Progenitor cell of endocrine pancreas (in vitro differentiated cells): ENCODE data around the gene CLDN14. TPM values are rescaled to one million over a fixed set of nuclear protein-coding genes. Genes with fewer than 3 reads are reported as not detected.
"Not testable (repeated sequence)": the region's sequence is repeated elsewhere in the genome, so short reads cannot be mapped to it uniquely, and the experiment has no call there.

Experiments
- DNase-seq: peaks from one replicate; pipeline ENCODE4 v3.0.0; 2021; ENCODE audit warnings: low spot score; ENCODE audit not compliant: unreplicated experiment
- H3K27ac Mint-ChIP-seq: 2 replicates; pipeline ENCODE4 v1.8.0; 2021; ENCODE audit warnings: mild to moderate bottlenecking, moderate library complexity, mixed read lengths
- H3K27me3 Mint-ChIP-seq: 2 replicates; pipeline ENCODE4 v1.8.0; 2021; ENCODE audit warnings: mixed read lengths
- H3K36me3 Mint-ChIP-seq: 2 replicates; pipeline ENCODE4 v1.8.0; 2022; ENCODE audit warnings: mixed read lengths; ENCODE audit not compliant: insufficient read depth
- H3K4me1 Mint-ChIP-seq: 2 replicates; pipeline ENCODE4 v1.8.0; 2021; ENCODE audit warnings: low read depth, mixed read lengths
- H3K4me3 Mint-ChIP-seq: 2 replicates; pipeline ENCODE4 v1.8.0; 2021; ENCODE audit warnings: low read depth, mild to moderate bottlenecking, moderate library complexity, mixed read lengths
- H3K9me3 Mint-ChIP-seq: 2 replicates; pipeline ENCODE4 v1.8.0; 2021; ENCODE audit warnings: low read depth, mixed read lengths
- total RNA-seq: library from RNA; stranded (reverse); gene quantifications from 2 replicates; pipeline ENCODE4 v1.2.1, GENCODE V29; 2021
- TF ChIP-seq, protein P1 (sequence below): fragments of 200-600 bp; sonication (generic); IDR thresholded peaks from one replicate; pipeline ENCODE4 v1.5.0; 2021; ENCODE audit warnings: antibody characterized with exemption, mild to moderate bottlenecking; ENCODE audit not compliant: unreplicated experiment

The CLDN14 gene
- total RNA-seq, 1 donor from 2014 or later, result not detected

DNA sequence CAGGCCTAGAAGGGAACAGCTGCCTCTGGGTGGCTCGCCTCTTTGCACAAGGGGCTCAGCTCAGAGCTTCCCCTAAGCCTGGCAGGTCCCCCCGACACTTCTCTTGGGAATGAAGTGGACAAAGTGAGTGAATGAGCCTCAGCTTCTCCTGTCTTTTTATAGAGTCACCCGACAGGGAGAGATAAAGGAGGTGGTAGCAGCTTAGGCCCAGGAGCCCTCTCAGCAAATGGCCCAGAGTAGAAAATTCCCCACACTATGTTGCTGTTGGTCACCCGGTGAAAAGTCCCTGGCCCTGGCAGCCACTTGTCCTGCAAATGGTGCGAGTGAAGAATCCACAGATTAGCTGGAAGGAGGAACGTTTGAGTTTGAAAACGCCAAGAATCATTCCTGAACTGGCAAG lies 2.4 kb downstream of the CLDN14 start:
- Mint-ChIP-seq H3K4me1 (peaks cover 44% of the 10 kb centered on the region), H3K27me3 (peaks cover 6% of the 10 kb centered on the region), H3K36me3 (no peaks in the 10 kb centered on the region), H3K9me3 (no peaks in the 10 kb centered on the region), H3K27ac (no peak overlapping the region), H3K4me3 (no peak overlapping the region)
- DNase-seq, result no peak
- TF ChIP-seq, protein P1, sequence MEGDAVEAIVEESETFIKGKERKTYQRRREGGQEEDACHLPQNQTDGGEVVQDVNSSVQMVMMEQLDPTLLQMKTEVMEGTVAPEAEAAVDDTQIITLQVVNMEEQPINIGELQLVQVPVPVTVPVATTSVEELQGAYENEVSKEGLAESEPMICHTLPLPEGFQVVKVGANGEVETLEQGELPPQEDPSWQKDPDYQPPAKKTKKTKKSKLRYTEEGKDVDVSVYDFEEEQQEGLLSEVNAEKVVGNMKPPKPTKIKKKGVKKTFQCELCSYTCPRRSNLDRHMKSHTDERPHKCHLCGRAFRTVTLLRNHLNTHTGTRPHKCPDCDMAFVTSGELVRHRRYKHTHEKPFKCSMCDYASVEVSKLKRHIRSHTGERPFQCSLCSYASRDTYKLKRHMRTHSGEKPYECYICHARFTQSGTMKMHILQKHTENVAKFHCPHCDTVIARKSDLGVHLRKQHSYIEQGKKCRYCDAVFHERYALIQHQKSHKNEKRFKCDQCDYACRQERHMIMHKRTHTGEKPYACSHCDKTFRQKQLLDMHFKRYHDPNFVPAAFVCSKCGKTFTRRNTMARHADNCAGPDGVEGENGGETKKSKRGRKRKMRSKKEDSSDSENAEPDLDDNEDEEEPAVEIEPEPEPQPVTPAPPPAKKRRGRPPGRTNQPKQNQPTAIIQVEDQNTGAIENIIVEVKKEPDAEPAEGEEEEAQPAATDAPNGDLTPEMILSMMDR, result no peak

DNA sequence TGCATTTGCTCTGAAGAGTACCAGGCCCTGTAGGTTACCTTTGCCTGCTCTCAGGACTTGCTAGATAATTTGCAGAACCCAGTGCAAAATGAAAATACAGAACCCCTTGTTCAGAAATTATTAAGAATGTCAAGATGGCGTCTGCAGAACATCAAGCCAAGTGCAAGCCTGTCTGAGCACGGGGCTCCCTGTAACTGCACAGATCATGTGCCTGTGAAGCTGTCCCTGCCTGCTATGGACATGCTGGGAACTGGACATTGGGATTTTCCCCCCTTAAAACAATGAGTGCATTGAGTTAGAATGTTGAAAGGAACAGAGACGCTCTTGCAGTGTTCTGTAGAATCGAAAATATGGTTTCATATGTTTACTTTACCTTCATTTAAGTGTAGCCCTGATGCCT lies 2.9 kb downstream of the CLDN14 start:
- H3K36me3 Mint-ChIP-seq, result no peaks in the 10 kb centered on the region
- H3K4me3 Mint-ChIP-seq, result no peak overlapping the region
- H3K4me1 Mint-ChIP-seq, result peaks cover 39% of the 10 kb centered on the region
- DNase-seq, result no peak
- peaks cover 6% of the 10 kb centered on the region for H3K27me3 Mint-ChIP-seq
- H3K9me3 Mint-ChIP-seq, result peaks cover 2% of the 10 kb centered on the region
- TF ChIP-seq, protein P1, result no peak
- no peak overlapping the region for H3K27ac Mint-ChIP-seq

DNA sequence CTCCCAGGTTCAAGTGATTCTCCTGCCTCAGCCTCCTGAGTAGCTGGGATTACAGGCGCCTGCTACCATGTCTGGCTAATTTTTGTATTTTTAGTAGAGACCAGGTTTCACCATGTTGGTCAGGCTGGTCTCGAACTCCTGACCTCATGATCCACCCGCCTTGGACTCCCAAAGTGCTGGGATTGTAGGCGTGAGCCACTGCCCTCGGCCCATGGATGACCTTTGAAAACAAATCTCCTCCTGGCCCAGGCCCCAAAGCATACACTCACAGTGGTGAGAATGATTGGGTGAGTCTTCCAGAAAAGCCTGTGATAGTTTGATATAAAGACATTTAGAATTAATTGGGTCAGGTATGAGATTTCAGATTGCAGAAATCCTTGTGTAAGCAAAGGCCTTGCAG lies 3.4 kb downstream of the CLDN14 start:
- not testable (repeated sequence) for H3K4me3 Mint-ChIP-seq, H3K27me3 Mint-ChIP-seq, H3K36me3 Mint-ChIP-seq, DNase-seq, H3K27ac Mint-ChIP-seq, H3K9me3 Mint-ChIP-seq
- peaks cover 34% of the 10 kb centered on the region for H3K4me1 Mint-ChIP-seq

DNA sequence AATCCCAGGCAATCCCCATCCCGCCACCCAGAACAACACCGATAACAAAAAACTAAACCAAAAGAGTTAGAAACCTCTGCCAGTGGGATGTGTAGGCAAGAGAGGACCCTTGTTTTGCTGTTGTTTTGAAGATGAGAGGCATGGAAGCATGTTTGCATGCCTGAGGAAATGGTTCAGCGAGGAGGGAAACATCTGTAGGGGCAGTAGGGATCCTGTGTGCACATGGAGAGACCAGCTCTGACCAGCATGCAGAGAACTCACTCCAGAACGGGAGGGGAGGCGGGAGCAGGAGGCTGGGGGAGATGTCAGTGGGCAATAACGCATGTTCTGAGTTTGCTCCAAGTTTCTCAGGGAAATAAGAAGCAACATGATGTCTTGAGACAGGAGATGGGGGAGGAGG lies 5.3 kb downstream of the CLDN14 start:
- peaks cover 4% of the 10 kb centered on the region for H3K9me3 Mint-ChIP-seq
- TF ChIP-seq, protein P1, result no peak
- peaks cover 22% of the 10 kb centered on the region for H3K4me1 Mint-ChIP-seq
- no peak for DNase-seq
- H3K4me3 Mint-ChIP-seq, result no peak overlapping the region
- peaks cover 6% of the 10 kb centered on the region for H3K27me3 Mint-ChIP-seq
- no peaks in the 10 kb centered on the region for H3K36me3 Mint-ChIP-seq
- H3K27ac Mint-ChIP-seq, result no peak overlapping the region

DNA sequence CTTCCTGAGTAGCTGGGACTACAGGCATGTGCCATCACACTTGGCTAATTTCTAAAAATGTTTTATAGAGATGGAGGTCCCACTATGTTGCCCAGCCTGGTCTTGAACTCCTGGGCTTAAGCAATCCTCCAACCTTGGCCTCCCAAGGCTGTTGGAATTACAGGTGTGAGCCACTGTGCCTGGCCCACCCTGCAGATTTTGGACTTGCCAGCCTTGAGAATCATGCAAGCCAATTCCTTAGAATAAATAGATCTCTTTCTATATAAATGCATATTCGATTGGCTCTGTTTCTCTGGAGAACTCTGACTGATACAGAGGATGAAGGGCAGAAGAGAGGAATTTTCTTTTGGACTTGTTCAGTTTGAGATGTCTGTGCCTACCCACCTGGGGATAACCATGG lies 6.7 kb downstream of the CLDN14 start:
- TF ChIP-seq, protein P1, result no peak
- DNase-seq, result no peak
- H3K36me3 Mint-ChIP-seq, result no peaks in the 10 kb centered on the region
- peaks cover 11% of the 10 kb centered on the region for H3K4me1 Mint-ChIP-seq
- no peak overlapping the region for H3K27ac Mint-ChIP-seq
- H3K9me3 Mint-ChIP-seq, result peaks cover 4% of the 10 kb centered on the region
- peaks cover 6% of the 10 kb centered on the region for H3K27me3 Mint-ChIP-seq
- H3K4me3 Mint-ChIP-seq, result no peak overlapping the region

DNA sequence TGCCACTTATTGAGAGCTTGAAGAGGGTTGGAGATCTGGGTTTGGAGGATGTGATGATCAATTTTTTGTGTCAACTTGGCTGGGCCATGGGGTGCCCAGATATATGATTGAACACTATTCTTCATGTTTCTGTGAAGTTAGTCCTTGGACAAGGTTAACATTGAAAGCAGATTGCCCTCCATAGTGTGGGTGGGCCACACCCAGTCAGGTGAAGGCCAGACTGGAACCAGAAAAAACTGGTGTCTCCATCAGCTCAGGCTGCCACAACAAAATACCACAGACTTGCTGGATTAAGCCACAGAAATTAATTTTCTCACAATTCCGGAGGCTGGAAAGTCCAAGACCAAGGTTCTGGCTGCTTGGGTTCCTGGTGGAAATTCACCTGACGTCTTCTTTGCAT lies 7.5 kb downstream of the CLDN14 start:
- no peak for DNase-seq
- Mint-ChIP-seq H3K36me3 (no peaks in the 10 kb centered on the region), H3K4me1 (peaks cover 9% of the 10 kb centered on the region), H3K27me3 (peaks cover 6% of the 10 kb centered on the region), H3K4me3 (no peak overlapping the region), H3K27ac (no peak overlapping the region), H3K9me3 (peaks cover 4% of the 10 kb centered on the region)
- TF ChIP-seq, protein P1, result no peak
